Naive thymus-derived CD8-positive, alpha-beta T cell (primary cell): Measurements from ENCODE around the gene PLXDC1. TPM values are rescaled to one million over a fixed set of nuclear protein-coding genes. Genes with fewer than 3 reads are reported as not detected.

ENCODE experiments used
- ATAC-seq, 2 donors: fragments of 150-1000 bp; cut with Tn5 transposase in 1 of 2; sonication (Bioruptor Pico), chemical (Tn5 transposase) in 1 of 2; 1 replicate in 1 of 2; 2 replicates in 1 of 2; pipeline ENCODE4 v1.10.0; 2021; ENCODE audit warnings: mild to moderate bottlenecking in 2 of 2, moderate library complexity in 2 of 2
- POLR2A ChIA-PET: fragments of 350-600 bp; sonication (Branson Sonifier 250); formaldehyde crosslinking; loops from one replicate; lab custom pipeline; 2021; ENCODE audit warnings: antibody characterized with exemption; lab: Charles Lee
- DNase-seq, 10 donors: peaks; one replicate each; pipeline versions ENCODE4 v3.0.0 to v3.0.0-alpha.2; 2020 to 2022
- H3K27ac Mint-ChIP-seq, 10 donors: one replicate each; pipeline ENCODE4 v1.8.0; 2020 to 2022; ENCODE audit warnings: mild to moderate bottlenecking in 10 of 10, mixed read lengths in 10 of 10, moderate library complexity in 4 of 10, inconsistent platforms in 1 of 10
- H3K27me3 Mint-ChIP-seq, 5 donors: one replicate each; pipeline ENCODE4 v1.8.0; 2021 to 2022; ENCODE audit warnings: mixed read lengths in 5 of 5
- H3K36me3 Mint-ChIP-seq, 3 donors: one replicate each; pipeline ENCODE4 v1.8.0; 2020 to 2022; ENCODE audit warnings: mixed read lengths in 3 of 3, mild to moderate bottlenecking in 2 of 3, inconsistent platforms in 1 of 3
- H3K4me1 Mint-ChIP-seq, 4 donors: one replicate each; pipeline ENCODE4 v1.8.0; 2021 to 2022; ENCODE audit warnings: mixed read lengths in 4 of 4
- H3K4me3 Mint-ChIP-seq, 10 donors: one replicate each; pipeline ENCODE4 v1.8.0; 2020 to 2022; ENCODE audit warnings: mild to moderate bottlenecking in 10 of 10, mixed read lengths in 10 of 10, moderate library complexity in 6 of 10, inconsistent platforms in 1 of 10
- H3K9me3 Mint-ChIP-seq, 9 donors: one replicate each; pipeline ENCODE4 v1.8.0; 2020 to 2022; ENCODE audit warnings: mixed read lengths in 9 of 9, mild to moderate bottlenecking in 3 of 9, inconsistent platforms in 1 of 9, moderate library complexity in 1 of 9
- polyA plus RNA-seq, 3 donors: library from polyadenylated mRNA; unstranded; fragments of 300-500 nt; fragmentation: Illumina TruSeq; gene quantifications; one replicate each; pipeline ENCODE4 v1.2.3, GENCODE V29; 2021
- total RNA-seq, 8 experiments: library from RNA in 2 of 8; stranded (reverse) in 2 of 8; gene quantifications; one replicate each; pipeline ENCODE4 v1.2.3 and lab custom pipeline; 2021 to 2026

The PLXDC1 gene
- total and polyA plus RNA-seq, 5 experiments from 2014 or later = 14.0 to 37.3 (median 23.6) TPM

DNA sequence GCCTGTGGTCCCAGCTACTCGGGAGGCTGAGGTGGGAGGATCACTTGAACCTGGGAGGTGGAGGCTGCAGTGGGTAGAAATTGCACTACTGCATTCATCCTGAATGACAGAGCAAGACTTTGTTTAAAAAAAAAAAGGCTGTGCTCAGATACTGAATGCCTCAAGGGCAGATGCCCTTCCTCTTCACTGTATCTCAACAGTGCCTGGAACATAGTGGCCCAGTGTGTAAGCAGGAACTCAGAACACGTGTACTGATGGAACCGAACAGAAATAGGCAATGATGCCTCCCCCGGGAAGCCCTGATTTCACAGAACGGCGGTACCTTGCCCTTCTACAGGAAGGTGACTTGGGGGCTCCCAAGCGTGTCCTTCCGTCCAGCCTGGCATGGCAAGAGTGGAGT is 46.8 kb downstream of the PLXDC1 start:
- Mint-ChIP-seq H3K36me3 (peaks cover 0 to 7% (median 3%) of the 10 kb centered on the region in 3 donors), H3K4me3 (no peak overlapping the region), H3K27ac (peak overlapping the region in 7 of 10 donors; percentile 19 to 86 (median 38)), H3K27me3 (no peaks in the 10 kb centered on the region), H3K4me1 (peaks cover 25 to 37% (median 29%) of the 10 kb centered on the region in 4 donors), H3K9me3 (no peaks in the 10 kb centered on the region)
- no peak for DNase-seq
- POLR2A ChIA-PET = no interaction called here
- no peak for ATAC-seq

DNA sequence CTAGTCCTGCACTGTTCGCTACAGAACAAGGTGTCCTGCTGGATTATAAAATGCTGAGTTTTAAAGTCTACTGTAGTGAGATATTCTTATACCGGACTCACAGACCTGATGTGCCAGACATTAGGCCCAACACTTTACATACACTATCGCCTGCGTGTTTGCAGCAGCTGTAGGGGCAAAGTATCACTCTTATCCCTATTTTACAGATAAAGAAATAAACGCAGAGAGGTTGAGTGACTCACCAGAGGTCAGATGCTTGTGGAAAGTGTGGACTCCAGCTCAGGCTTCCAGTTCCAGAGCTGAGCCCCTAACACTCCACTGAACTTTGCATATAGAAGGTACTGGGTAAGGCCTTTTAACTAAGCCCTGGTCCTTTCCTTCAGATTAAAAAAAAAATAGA is 47.4 kb downstream of the PLXDC1 start:
- H3K27ac Mint-ChIP-seq = peak overlapping the region in 5 of 10 donors; percentile 15 to 86 (median 31)
- POLR2A ChIA-PET = interaction anchor here (0.7 kb wide), 1 partner anchor 53 kb away, joined by 6 read pairs; no protein-coding TSS in a partner anchor
- H3K4me1 Mint-ChIP-seq = peaks cover 28 to 43% (median 35%) of the 10 kb centered on the region in 4 donors
- H3K36me3 Mint-ChIP-seq = peaks cover 0 to 7% (median 3%) of the 10 kb centered on the region in 3 donors
- ATAC-seq (no peak), DNase-seq (no peak)
- H3K27me3 Mint-ChIP-seq = no peaks in the 10 kb centered on the region
- no peaks in the 10 kb centered on the region for H3K9me3 Mint-ChIP-seq
- no peak overlapping the region for H3K4me3 Mint-ChIP-seq

DNA sequence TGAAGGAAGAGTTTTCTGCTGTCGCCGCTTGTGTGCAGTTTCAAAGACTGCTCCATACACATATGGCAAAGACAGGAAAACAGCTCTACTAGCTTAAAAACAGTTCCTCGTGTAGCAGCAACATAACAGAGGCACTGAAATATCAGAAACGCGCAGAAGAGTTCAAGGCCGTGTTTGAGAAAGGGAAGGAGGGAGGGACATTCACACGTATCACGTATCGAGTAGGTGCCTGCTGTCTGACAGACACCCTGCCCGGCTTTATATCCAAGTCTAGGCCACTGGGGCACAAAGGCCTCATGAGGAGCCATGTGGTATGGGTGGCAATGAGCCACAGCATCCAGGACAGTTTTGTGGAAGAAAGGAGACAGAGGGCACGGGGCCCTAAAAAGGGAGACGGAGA is 50.3 kb downstream of the PLXDC1 start:
- Mint-ChIP-seq H3K4me1 (peaks cover 39 to 66% (median 61%) of the 10 kb centered on the region in 4 donors), H3K4me3 (peak overlapping the region in 7 of 10 donors; percentile 3 to 62 (median 34)), H3K27ac (peak overlapping the region; percentile 77 to 91 (median 86)), H3K9me3 (no peaks in the 10 kb centered on the region), H3K27me3 (no peaks in the 10 kb centered on the region), H3K36me3 (peaks cover 0 to 4% (median 2%) of the 10 kb centered on the region in 3 donors)
- ATAC-seq (no peak), DNase-seq (no peak)
- POLR2A ChIA-PET = interaction anchor here (2.7 to 5.7 kb wide), 2 partner anchors 8 to 52 kb away, joined by 19 to 39 read pairs; partner anchors contain the start of gene PLXDC1

DNA sequence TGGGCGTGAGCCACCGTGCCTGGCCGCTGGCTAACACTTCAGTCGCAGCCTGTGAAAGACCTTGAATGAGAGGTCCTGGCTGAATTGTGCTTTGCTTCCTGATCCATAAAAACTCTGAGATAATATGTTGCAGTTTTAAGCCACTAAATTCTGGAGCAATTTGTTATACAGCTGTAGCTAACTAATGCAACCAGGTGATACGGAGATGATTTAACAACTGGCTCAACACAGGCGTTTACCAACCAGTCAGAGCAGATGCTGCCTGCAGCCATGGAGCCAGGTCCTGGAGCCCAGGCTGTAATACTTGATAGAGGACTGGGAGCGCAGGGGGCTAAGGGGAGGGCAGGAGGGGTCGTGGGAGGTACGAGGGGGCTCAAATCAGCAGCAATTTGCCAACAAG is 50.9 kb downstream of the PLXDC1 start:
- no peak for DNase-seq
- Mint-ChIP-seq H3K27ac (peak overlapping the region in 9 of 10 donors; percentile 25 to 91 (median 87)), H3K9me3 (no peaks in the 10 kb centered on the region), H3K4me1 (peaks cover 41 to 70% (median 67%) of the 10 kb centered on the region in 4 donors), H3K4me3 (peak overlapping the region in 2 of 10 donors; percentile 22 to 34), H3K36me3 (peaks cover 0 to 3% (median 0%) of the 10 kb centered on the region in 3 donors), H3K27me3 (no peaks in the 10 kb centered on the region)
- ATAC-seq = no peak
- POLR2A ChIA-PET = interaction anchor here (2.7 to 5.7 kb wide), 2 partner anchors 8 to 52 kb away, joined by 19 to 39 read pairs; partner anchors contain the start of gene PLXDC1

DNA sequence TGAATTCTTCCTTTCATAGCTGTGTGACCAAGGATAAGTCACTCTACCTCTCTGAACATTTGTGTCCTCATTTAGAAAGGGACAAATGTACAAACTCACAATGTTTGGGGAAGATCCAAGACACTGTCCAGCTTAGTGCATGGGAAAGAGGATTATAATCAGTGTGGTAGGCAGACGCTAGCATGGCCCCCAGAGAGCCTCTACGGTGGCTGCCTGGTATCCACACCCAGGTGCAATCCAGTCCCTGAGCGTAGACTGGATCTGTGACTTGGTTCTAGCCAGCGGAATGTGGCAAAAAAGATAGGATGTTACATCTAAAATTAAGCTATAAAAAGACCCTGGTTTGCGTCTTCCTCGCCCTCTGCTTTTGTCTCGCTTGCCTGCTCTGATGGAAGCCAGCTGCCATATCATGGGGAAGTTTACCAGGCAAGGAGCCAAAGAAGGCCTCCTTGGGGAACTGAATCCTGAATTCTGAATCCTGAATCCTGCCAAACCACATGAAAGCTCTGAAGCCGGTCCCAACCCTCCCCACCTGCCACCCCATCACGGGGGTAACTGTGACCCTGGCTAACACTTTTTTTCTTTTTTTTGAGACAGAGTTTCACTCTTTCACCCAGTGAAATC is 51.7 kb downstream of the PLXDC1 start:
- Mint-ChIP-seq H3K4me1 (peaks cover 46 to 76% (median 74%) of the 10 kb centered on the region in 4 donors), H3K9me3 (no peaks in the 10 kb centered on the region), H3K4me3 (peak overlapping the region in 3 of 10 donors; percentile 24 to 51 (median 37)), H3K36me3 (no peaks in the 10 kb centered on the region), H3K27me3 (no peaks in the 10 kb centered on the region), H3K27ac (peak overlapping the region in 7 of 10 donors; percentile 24 to 89 (median 70))
- POLR2A ChIA-PET = interaction anchor here (1.0 to 5.7 kb wide), 4 partner anchors 9 to 53 kb away, joined by 3 to 39 read pairs (median 4); partner anchors contain the start of gene PLXDC1
- ATAC-seq (no peak), DNase-seq (no peak)

DNA sequence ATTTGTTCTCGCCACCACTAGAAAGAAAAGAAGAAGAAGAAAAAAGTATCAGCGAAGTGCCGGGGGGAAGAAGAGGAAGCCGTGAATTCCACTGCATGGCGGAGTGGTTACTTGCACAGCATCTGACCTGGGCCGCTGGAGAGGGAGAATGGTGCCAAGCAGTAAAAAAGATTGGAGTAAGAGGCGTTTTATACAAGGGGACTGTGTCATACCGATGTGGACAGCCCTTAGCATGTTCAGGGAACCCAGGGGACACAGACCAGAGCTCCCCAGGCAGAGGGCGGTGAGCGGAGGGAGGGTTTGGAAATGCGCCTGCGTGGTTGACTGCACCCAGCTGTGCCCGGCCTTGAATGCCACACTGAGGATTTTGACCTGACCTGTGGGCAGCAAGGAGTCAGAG is 52.8 kb downstream of the PLXDC1 start:
- ATAC-seq (no peak), DNase-seq (no peak)
- POLR2A ChIA-PET = interaction anchor here (0.6 to 5.7 kb wide), 6 partner anchors 9 to 120 kb away, joined by 3 to 39 read pairs (median 5); partner anchors contain the start of genes PLXDC1 and RPL19
- no peaks in the 10 kb centered on the region for H3K27me3 Mint-ChIP-seq
- no peaks in the 10 kb centered on the region for H3K9me3 Mint-ChIP-seq
- H3K36me3 Mint-ChIP-seq = no peaks in the 10 kb centered on the region
- peak overlapping the region in 9 of 10 donors; percentile 41 to 80 (median 58) for H3K4me3 Mint-ChIP-seq
- peak overlapping the region; percentile 56 to 95 (median 80) for H3K27ac Mint-ChIP-seq
- H3K4me1 Mint-ChIP-seq = peaks cover 55 to 88% (median 85%) of the 10 kb centered on the region in 4 donors

DNA sequence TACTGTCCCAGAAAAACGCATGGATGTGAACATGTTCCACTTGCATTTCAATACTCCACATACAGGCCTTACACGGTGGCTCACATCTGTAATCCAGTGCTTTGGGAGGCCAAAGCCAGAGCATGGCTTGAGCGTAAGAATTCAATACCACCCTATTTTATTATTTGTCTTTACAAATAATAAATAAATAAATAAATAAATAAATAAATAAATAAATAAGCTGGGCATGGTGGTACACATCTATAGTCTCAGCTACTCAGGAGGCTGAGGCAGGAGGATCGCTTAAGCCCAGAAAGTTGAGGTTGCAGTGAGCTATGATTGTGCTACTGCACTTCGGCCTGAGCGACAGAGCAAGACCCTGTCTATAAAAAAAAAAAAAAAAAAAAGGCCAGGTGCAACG is 53.9 kb downstream of the PLXDC1 start:
- no peaks in the 10 kb centered on the region for H3K9me3 Mint-ChIP-seq
- H3K27ac Mint-ChIP-seq = peak overlapping the region in 9 of 10 donors; percentile 91 to 99 (median 94)
- H3K36me3 Mint-ChIP-seq = no peaks in the 10 kb centered on the region
- peaks cover 58 to 93% (median 90%) of the 10 kb centered on the region in 4 donors for H3K4me1 Mint-ChIP-seq
- DNase-seq (no peak), ATAC-seq (no peak)
- POLR2A ChIA-PET = interaction anchor here (0.7 to 5.7 kb wide), 7 partner anchors 8 to 102 kb away, joined by 4 to 39 read pairs (median 5); partner anchors contain the start of genes PLXDC1 and RPL19
- H3K4me3 Mint-ChIP-seq = peak overlapping the region; percentile 6 to 87 (median 81)
- no peaks in the 10 kb centered on the region for H3K27me3 Mint-ChIP-seq

DNA sequence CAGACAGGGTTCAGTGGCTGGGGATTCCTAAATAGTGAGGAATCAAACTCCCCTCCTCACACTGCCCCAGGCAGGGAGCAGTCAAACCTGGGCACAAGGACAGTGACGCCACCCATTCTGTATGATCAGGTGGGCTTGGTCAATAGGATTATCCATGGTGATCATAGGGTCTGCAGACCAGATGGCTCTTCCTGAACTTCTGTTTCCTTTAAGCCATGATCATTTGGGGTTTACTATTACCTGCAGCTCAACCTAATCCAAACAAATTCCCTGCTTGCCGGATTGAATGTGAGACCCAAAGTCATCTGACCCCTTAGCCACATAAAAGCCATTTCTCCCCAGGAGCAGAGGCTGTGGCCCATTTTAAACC is 54.3 kb downstream of the PLXDC1 start:
- POLR2A ChIA-PET = interaction anchor here (0.7 to 1.7 kb wide), 5 partner anchors 13 to 103 kb away, joined by 4 to 22 read pairs (median 5); partner anchors contain the start of gene RPL19
- no peak for DNase-seq

DNA sequence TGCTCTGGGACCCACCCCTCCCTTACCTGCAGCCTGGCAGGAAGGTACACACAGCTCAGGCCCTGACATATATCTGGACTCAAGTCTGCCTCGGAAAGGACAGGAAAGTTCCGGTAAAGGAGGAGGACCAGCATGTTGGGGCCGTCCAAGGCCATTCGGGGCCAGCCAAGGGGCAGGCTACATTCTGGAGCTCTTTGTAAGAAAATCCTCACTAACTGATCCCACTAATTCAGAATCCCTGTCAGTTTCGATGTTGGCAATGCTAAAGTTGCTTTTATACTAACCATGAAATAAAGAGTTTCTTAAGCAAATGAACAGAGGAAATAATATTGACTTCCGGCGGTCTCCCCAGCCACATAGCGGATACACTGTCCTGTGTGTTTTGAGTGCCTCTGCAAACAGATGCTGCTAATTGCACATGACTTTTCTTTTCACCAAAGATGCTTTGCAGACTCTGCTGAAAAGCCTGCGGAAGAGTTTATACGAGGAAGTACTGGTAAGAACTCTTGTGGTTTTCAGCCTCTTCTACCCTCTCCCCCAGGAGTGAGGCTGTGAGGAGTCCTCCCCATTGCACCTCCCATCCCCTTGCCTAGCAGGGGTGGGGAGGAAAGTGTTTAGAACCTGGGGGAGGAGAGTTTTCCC is 54.8 kb downstream of the PLXDC1 start:
- peak overlapping the region; percentile 88 to 99 (median 94) for H3K27ac Mint-ChIP-seq
- H3K4me1 Mint-ChIP-seq = peaks cover 55 to 94% (median 88%) of the 10 kb centered on the region in 4 donors
- DNase-seq (peak in 9 of 10 donors; percentile 10 to 79 (median 59)), ATAC-seq (peak; percentile 49 to 58)
- no peaks in the 10 kb centered on the region for H3K27me3 Mint-ChIP-seq
- POLR2A ChIA-PET = interaction anchor here (1.0 to 1.5 kb wide), 2 partner anchors 55 to 57 kb away, joined by 4 to 22 read pairs; partner anchors contain the start of gene PLXDC1
- H3K36me3 Mint-ChIP-seq = no peaks in the 10 kb centered on the region
- peak overlapping the region; percentile 72 to 87 (median 81) for H3K4me3 Mint-ChIP-seq
- no peaks in the 10 kb centered on the region for H3K9me3 Mint-ChIP-seq

More for the DNA sequence above, 54.3 kb downstream of the PLXDC1 start:
- Mint-ChIP-seq H3K9me3 (no peaks in the 10 kb centered on the region), H3K27me3 (no peaks in the 10 kb centered on the region), H3K36me3 (no peaks in the 10 kb centered on the region), H3K4me1 (peaks cover 58 to 93% (median 90%) of the 10 kb centered on the region in 4 donors), H3K27ac (peak overlapping the region; percentile 88 to 99 (median 94)), H3K4me3 (peak overlapping the region; percentile 72 to 87 (median 81))
- ATAC-seq = no peak

DNA sequence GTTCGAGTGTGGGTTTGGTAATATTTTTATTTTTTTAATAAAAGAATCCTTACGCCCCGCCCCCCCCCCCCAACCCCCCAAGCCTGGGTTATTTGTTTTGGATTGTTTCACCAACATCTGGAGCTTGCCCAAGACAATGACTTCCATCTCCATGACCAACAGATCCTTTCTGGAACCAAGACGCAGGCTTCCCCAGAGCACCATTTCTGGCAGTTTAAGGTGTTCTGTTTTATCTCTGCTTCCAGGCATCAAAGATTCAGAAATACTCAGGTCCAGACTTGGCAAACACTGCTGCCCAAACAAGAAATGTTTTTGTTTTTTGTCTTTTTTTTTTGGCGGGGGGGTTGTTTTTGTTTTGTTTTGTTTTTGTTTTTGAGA is 56.1 kb downstream of the PLXDC1 start:
- POLR2A ChIA-PET = interaction anchor here (0.5 to 2.0 kb wide), 5 partner anchors 20 to 1032 kb away, joined by 3 to 11 read pairs (median 4); partner anchors contain the start of genes PLXDC1 and RPL19
- no peaks in the 10 kb centered on the region for H3K27me3 Mint-ChIP-seq
- peak overlapping the region; percentile 74 to 99 (median 94) for H3K27ac Mint-ChIP-seq
- ATAC-seq (no peak), DNase-seq (no peak)
- no peaks in the 10 kb centered on the region for H3K36me3 Mint-ChIP-seq
- no peaks in the 10 kb centered on the region for H3K9me3 Mint-ChIP-seq
- peaks cover 56 to 94% (median 88%) of the 10 kb centered on the region in 4 donors for H3K4me1 Mint-ChIP-seq
- H3K4me3 Mint-ChIP-seq = peak overlapping the region; percentile 68 to 87 (median 80)

DNA sequence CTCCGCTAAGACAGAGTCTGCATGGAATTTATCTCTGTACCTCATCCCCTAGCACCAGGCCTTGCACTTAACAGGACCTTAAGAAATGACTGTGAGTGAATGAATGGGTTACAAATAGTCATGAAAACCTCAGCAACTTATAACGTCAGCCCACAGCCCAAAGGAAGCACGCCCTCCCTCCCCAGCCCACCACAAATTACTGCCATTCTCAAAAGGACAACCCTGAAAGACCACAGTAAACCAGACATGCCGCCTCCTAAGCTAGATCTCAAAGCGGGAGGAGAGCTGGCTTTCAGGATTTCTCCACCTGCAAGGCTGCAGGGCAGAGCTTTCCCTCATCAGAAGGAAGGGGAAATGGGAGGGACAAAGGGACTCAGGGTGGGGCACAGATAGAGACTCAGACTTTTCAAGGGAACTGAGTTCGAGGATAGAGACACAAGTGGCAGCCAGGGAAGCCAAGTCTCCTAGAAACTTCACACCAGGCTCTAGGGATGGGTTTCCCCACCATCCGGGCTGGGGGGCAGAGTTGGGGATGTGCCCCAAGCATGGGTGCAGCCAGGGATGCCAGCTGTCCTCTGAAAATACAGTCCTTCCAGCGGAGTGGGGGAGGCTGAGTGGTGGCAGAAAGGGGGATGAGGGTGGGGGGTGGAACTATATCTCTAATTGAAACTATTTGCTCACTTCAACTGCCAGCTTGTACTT is 56.7 kb downstream of the PLXDC1 start:
- Mint-ChIP-seq H3K4me3 (peak overlapping the region; percentile 62 to 88 (median 84)), H3K4me1 (peaks cover 60 to 94% (median 90%) of the 10 kb centered on the region in 4 donors), H3K9me3 (no peaks in the 10 kb centered on the region), H3K27me3 (no peaks in the 10 kb centered on the region), H3K27ac (peak overlapping the region; percentile 89 to 99 (median 96)), H3K36me3 (no peaks in the 10 kb centered on the region)
- POLR2A ChIA-PET = interaction anchor here (0.5 to 3.9 kb wide), 7 partner anchors 7 to 1032 kb away, joined by 3 to 19 read pairs (median 4); partner anchors contain the start of genes PLXDC1 and RPL19
- DNase-seq (peak in 8 of 10 donors; percentile 11 to 79 (median 64)), ATAC-seq (peak; percentile 37 to 60)
